LNCaP clone FGC (cell line): ENCODE results near the gene SIRPA.

Experiments
- DNase-seq: peaks from one replicate; pipeline ENCODE4 v3.0.0-alpha.2; 2011; ENCODE audit warnings: low read depth
- H3K4me3 ChIP-seq: 2 replicates; pipeline ENCODE4 v1.5.1; 2011; ENCODE audit warnings: mild to moderate bottlenecking, low read depth, low read length, control low read depth
- CTCF ChIP-seq: IDR thresholded peaks from 2 replicates; pipeline ENCODE4 v1.5.1; 2012; ENCODE audit warnings: mild to moderate bottlenecking; ENCODE audit not compliant: control insufficient read depth, insufficient read depth; ENCODE audit errors: extremely low read depth

The SIRPA gene

GRCh38 chr20:1874450-1875182 is 20.6 kb upstream of the SIRPA start:
- no peak for TF ChIP-seq CTCF
- DNase-seq, result no peak
- H3K4me3 ChIP-seq, result no peak overlapping the region

- no peak overlapping the region for H3K4me3 ChIP-seq
- DNase-seq, result no peak
- TF ChIP-seq CTCF, result no peak
Observed at GRCh38 chr20:1875183-1875554, 20.0 kb upstream of the SIRPA start.

- no peak overlapping the region for H3K4me3 ChIP-seq
- no peak for DNase-seq
- TF ChIP-seq CTCF, result no peak
Observed at GRCh38 chr20:1875762-1876161, 19.4 kb upstream of the SIRPA start.

- TF ChIP-seq CTCF, result no peak
- no peak for DNase-seq
- H3K4me3 ChIP-seq, result no peak overlapping the region
Observed at GRCh38 chr20:1876217-1876921, 18.8 kb upstream of the SIRPA start.

GRCh38 chr20:1876975-1877608 is 18.1 kb upstream of the SIRPA start:
- no peak for DNase-seq
- H3K4me3 ChIP-seq, result no peak overlapping the region
- TF ChIP-seq CTCF, result no peak

GRCh38 chr20:1877609-1878200 is 17.5 kb upstream of the SIRPA start:
- H3K4me3 ChIP-seq, result no peak overlapping the region
- no peak for DNase-seq
- no peak for TF ChIP-seq CTCF
